H9 (cell line): ENCODE results near the gene BHLHA9. TPM values are rescaled to one million over a fixed set of nuclear protein-coding genes. Genes with fewer than 3 reads are reported as not detected.
"Not testable (repeated sequence)": the region's sequence is repeated elsewhere in the genome, so short reads cannot be mapped to it uniquely, and the experiment has no call there.

Experiments
- DNase-seq: peaks from one replicate; pipeline ENCODE4 v3.0.0-alpha.2; 2017
- H2AFZ ChIP-seq: one replicate; pipeline ENCODE4 v1.6.1; 2013; ENCODE audit warnings: mild to moderate bottlenecking, low read length, control low read depth, moderate library complexity
- H2AK5ac ChIP-seq: 2 replicates; pipeline ENCODE4 v1.6.1; 2013; ENCODE audit warnings: low read length, control low read depth, mixed read lengths; ENCODE audit not compliant: insufficient read length
- H2BK120ac ChIP-seq: one replicate; pipeline ENCODE4 v1.6.1; 2013; ENCODE audit warnings: low read depth, mild to moderate bottlenecking, low read length, control low read depth, inconsistent platforms; ENCODE audit not compliant: poor library complexity, severe bottlenecking
- H2BK12ac ChIP-seq: 2 replicates; pipeline ENCODE4 v1.6.1; 2013; ENCODE audit warnings: low read length, control low read depth, mixed read lengths, low read depth; ENCODE audit not compliant: insufficient read length
- H2BK15ac ChIP-seq: 2 replicates; pipeline ENCODE4 v1.6.1; 2013; ENCODE audit warnings: low read depth, low read length, control low read depth
- H2BK20ac ChIP-seq: one replicate; pipeline ENCODE4 v1.6.1; 2013; ENCODE audit warnings: low read depth, mild to moderate bottlenecking, low read length, control low read depth, inconsistent platforms; ENCODE audit not compliant: poor library complexity, severe bottlenecking
- H2BK5ac ChIP-seq: 2 replicates; pipeline ENCODE4 v1.6.1; 2013; ENCODE audit warnings: low read length, control low read depth, mixed read lengths; ENCODE audit not compliant: insufficient read length
- H3K14ac ChIP-seq: 2 replicates; pipeline ENCODE4 v1.6.1; 2013; ENCODE audit warnings: low read length, control low read depth; ENCODE audit not compliant: insufficient read depth
- H3K18ac ChIP-seq: 2 replicates; pipeline ENCODE4 v1.6.1; 2013; ENCODE audit warnings: low read depth, mild to moderate bottlenecking, mixed read lengths, low read length, control low read depth; ENCODE audit not compliant: insufficient read length
- H3K23ac ChIP-seq: 2 replicates; pipeline ENCODE4 v1.6.1; 2013; ENCODE audit warnings: low read length, control low read depth, mixed read lengths, low read depth; ENCODE audit not compliant: insufficient read length
- H3K23me2 ChIP-seq: 2 replicates; pipeline ENCODE4 v1.6.1; 2013; ENCODE audit warnings: low read depth, mild to moderate bottlenecking, mixed read lengths, low read length, control low read depth; ENCODE audit not compliant: insufficient read length, poor library complexity, severe bottlenecking
- H3K27ac ChIP-seq: 2 replicates; pipeline ENCODE4 v1.5.1; 2013; ENCODE audit warnings: low read length, control low read depth, mixed read lengths, low read depth; ENCODE audit not compliant: insufficient read length
- H3K27me3 ChIP-seq: 2 replicates; pipeline ENCODE4 v1.6.1; 2013; ENCODE audit warnings: low read length, control low read depth, inconsistent platforms; ENCODE audit not compliant: insufficient read depth
- H3K4ac ChIP-seq: 2 replicates; pipeline ENCODE4 v1.6.1; 2013; ENCODE audit warnings: low read depth, mild to moderate bottlenecking, control low read depth, inconsistent platforms, low read length, moderate library complexity
- H3K4me1 ChIP-seq: 2 replicates; pipeline ENCODE4 v1.6.1; 2013; ENCODE audit warnings: low read length, control low read depth, inconsistent platforms; ENCODE audit not compliant: insufficient read depth
- H3K4me2 ChIP-seq: 2 replicates; pipeline ENCODE4 v1.6.1; 2013; ENCODE audit warnings: low read length, control low read depth, mixed read lengths; ENCODE audit not compliant: insufficient read length, insufficient read depth
- H3K56ac ChIP-seq: 2 replicates; pipeline ENCODE4 v1.6.1; 2013; ENCODE audit warnings: low read depth, mild to moderate bottlenecking, mixed read lengths, low read length, control low read depth; ENCODE audit not compliant: insufficient read length
- H3K79me1 ChIP-seq: 2 replicates; pipeline ENCODE4 v1.6.1; 2013; ENCODE audit warnings: low read depth, mild to moderate bottlenecking, moderate library complexity, low read length, control low read depth, inconsistent platforms; ENCODE audit not compliant: insufficient read depth, poor library complexity, severe bottlenecking
- H3K79me2 ChIP-seq: 2 replicates; pipeline ENCODE4 v1.6.1; 2013; ENCODE audit warnings: low read length, control low read depth, inconsistent platforms; ENCODE audit not compliant: insufficient read depth
- H3K9ac ChIP-seq: 2 replicates; pipeline ENCODE4 v1.6.1; 2013; ENCODE audit warnings: low read length, control low read depth, mixed read lengths; ENCODE audit not compliant: insufficient read length; ENCODE audit errors: extremely low read depth
- H3K9me3 ChIP-seq: one replicate; pipeline ENCODE4 v1.6.1; 2013; ENCODE audit warnings: low read depth, low read length, inconsistent platforms; ENCODE audit not compliant: control insufficient read depth
- H3T11ph ChIP-seq: one replicate; pipeline ENCODE4 v1.6.1; 2013; ENCODE audit warnings: mild to moderate bottlenecking, low read length, control low read depth, inconsistent platforms
- H4K20me1 ChIP-seq: one replicate; pipeline ENCODE4 v1.6.1; 2013; ENCODE audit not compliant: control insufficient read depth, insufficient read length, insufficient read depth
- H4K5ac ChIP-seq: 2 replicates; pipeline ENCODE4 v1.6.1; 2013; ENCODE audit warnings: low read depth, mild to moderate bottlenecking, mixed read lengths, low read length, control low read depth; ENCODE audit not compliant: insufficient read length
- H4K8ac ChIP-seq: replicated peaks from 2 replicates; pipeline ENCODE4 v1.6.1; 2013; ENCODE audit warnings: low read length, control low read depth, mixed read lengths, low read depth; ENCODE audit not compliant: insufficient read length
- H4K91ac ChIP-seq: 2 replicates; pipeline ENCODE4 v1.6.1; 2013; ENCODE audit warnings: low read depth, mild to moderate bottlenecking, moderate library complexity, mixed read lengths, low read length, control low read depth; ENCODE audit not compliant: insufficient read length
- H3K27ac Mint-ChIP-seq, 3 experiments: 2 replicates in 2 of 3; 3 replicates in 1 of 3; pipeline ENCODE4 v1.8.0; 2020 to 2021; ENCODE audit warnings: mixed read lengths in 3 of 3, mild to moderate bottlenecking in 1 of 3, moderate library complexity in 1 of 3
- H3K27me3 Mint-ChIP-seq: 2 replicates; pipeline ENCODE4 v1.8.0; 2021; ENCODE audit warnings: low read depth, mild to moderate bottlenecking, moderate library complexity, mixed read lengths
- H3K36me3 Mint-ChIP-seq, 3 experiments: 2 replicates in 2 of 3; 3 replicates in 1 of 3; pipeline ENCODE4 v1.8.0; 2020 to 2021; ENCODE audit warnings: low read depth in 3 of 3, mixed read lengths in 3 of 3; ENCODE audit not compliant: insufficient read depth in 1 of 3
- H3K4me1 Mint-ChIP-seq, 2 experiments: 2 replicates each; pipeline ENCODE4 v1.8.0; 2020; ENCODE audit warnings: mixed read lengths in 2 of 2
- H3K4me3 Mint-ChIP-seq, 2 experiments: 2 replicates in 1 of 2; 3 replicates in 1 of 2; pipeline ENCODE4 v1.8.0; 2020 to 2021; ENCODE audit warnings: mild to moderate bottlenecking in 2 of 2, mixed read lengths in 2 of 2, moderate library complexity in 1 of 2
- H3K9me3 Mint-ChIP-seq, 2 experiments: 2 replicates in 1 of 2; 3 replicates in 1 of 2; pipeline ENCODE4 v1.8.0; 2020; ENCODE audit warnings: mild to moderate bottlenecking in 2 of 2, mixed read lengths in 2 of 2, moderate library complexity in 1 of 2
- WGBS: extraction: QIAGEN DNeasy Blood & Tissue Kit; methylation state at CpG from one replicate; pipeline ENCODE4 v1.1.7; 2013; ENCODE audit warnings: missing lambda C conversion rate, low lambda C conversion rate, mixed read lengths; ENCODE audit not compliant: insufficient read length; ENCODE audit errors: extremely low coverage; 5-methylcytosine and 5-hydroxymethylcytosine counted together
- total RNA-seq: library from RNA; stranded (reverse); gene quantifications from 2 replicates; pipeline ENCODE4 v1.2.1, GENCODE V29; 2021
- TF ChIP-seq, protein P1 (sequence below): fragments of 200-600 bp; sonication (generic); conservative IDR thresholded peaks from 3 replicates; pipeline ENCODE4 v1.8.0; 2021; ENCODE audit warnings: antibody characterized with exemption, mild to moderate bottlenecking

Gene BHLHA9
- total RNA-seq, 1 experiment from 2014 or later = not detected

DNA sequence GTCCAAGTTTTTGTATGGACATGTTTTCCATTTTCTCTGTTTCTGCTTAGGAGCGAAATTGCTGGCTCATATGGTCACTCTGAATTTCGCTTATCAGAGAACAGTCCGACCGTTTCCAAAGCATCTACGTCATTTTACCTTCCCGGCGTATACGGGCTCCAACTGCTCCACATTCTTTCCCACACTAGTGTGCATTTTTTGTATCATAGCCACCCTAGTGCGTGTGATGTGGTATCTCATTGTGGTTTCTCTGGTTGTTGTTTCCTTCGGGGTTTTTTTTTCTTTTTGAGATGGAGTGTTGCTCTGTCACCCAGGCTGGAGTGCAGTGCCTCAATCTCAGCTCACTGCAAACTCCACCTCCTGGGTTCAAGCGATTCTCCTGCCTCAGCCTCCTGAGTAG, 31.0 kb upstream of the BHLHA9 start:
- Histone ChIP-seq H3K23me2 (no peaks in the 10 kb centered on the region), H3K14ac (no peak overlapping the region), H2BK15ac (no peak overlapping the region), H4K5ac (no peak overlapping the region), H3K9me3 (no peaks in the 10 kb centered on the region), H3K23ac (no peak overlapping the region), H3K27me3 (no peaks in the 10 kb centered on the region), H3K4me2 (no peak overlapping the region), H4K91ac (no peak overlapping the region), H3K4me1 (no peaks in the 10 kb centered on the region), H2AFZ (no peak overlapping the region), H3T11ph (no peak overlapping the region), H2AK5ac (no peak overlapping the region), H2BK120ac (no peak overlapping the region), H4K20me1 (no peaks in the 10 kb centered on the region), H3K27ac (no peak overlapping the region), H3K56ac (no peak overlapping the region), H2BK20ac (no peak overlapping the region), H3K4ac (no peak overlapping the region), H3K79me2 (no peaks in the 10 kb centered on the region), H3K18ac (no peak overlapping the region), H2BK12ac (no peak overlapping the region), H3K9ac (no peak overlapping the region), H4K8ac (no peak overlapping the region), H2BK5ac (no peak overlapping the region), H3K79me1 (no peaks in the 10 kb centered on the region)
- Mint-ChIP-seq H3K9me3 (no peaks in the 10 kb centered on the region; a peak in 1 of 5 replicates), H3K27ac (no peak overlapping the region), H3K4me3 (no peak overlapping the region; a peak in 1 of 5 replicates), H3K4me1 (no peaks in the 10 kb centered on the region), H3K36me3 (no peaks in the 10 kb centered on the region), H3K27me3 (peaks cover 53% of the 10 kb centered on the region)
- TF ChIP-seq, protein P1, sequence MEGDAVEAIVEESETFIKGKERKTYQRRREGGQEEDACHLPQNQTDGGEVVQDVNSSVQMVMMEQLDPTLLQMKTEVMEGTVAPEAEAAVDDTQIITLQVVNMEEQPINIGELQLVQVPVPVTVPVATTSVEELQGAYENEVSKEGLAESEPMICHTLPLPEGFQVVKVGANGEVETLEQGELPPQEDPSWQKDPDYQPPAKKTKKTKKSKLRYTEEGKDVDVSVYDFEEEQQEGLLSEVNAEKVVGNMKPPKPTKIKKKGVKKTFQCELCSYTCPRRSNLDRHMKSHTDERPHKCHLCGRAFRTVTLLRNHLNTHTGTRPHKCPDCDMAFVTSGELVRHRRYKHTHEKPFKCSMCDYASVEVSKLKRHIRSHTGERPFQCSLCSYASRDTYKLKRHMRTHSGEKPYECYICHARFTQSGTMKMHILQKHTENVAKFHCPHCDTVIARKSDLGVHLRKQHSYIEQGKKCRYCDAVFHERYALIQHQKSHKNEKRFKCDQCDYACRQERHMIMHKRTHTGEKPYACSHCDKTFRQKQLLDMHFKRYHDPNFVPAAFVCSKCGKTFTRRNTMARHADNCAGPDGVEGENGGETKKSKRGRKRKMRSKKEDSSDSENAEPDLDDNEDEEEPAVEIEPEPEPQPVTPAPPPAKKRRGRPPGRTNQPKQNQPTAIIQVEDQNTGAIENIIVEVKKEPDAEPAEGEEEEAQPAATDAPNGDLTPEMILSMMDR = no peak
- DNase-seq = no peak
- no CpG with 5 or more reads among the region's 11 CpGs for WGBS

DNA sequence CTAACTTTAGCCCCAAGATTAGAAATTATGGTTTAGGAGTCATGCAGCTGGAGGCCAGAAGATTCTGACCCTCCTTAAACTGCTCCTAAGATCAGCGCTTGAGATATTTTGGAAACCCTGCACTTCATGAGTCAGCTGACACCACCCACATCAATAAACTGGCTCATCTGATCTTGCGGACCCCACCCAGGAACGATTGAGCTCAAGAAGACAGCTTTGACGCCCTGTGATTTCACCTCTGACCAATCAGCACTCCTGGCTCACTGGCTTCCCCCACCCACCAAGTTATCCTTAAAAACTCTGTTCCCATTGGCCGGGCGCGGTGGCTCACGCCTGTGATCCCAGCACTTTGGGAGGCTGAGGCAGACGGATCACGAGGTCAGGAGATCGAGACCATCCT, 29.8 kb upstream of the BHLHA9 start:
- H3K9me3 ChIP-seq, H3K9me3 Mint-ChIP-seq, H4K20me1 ChIP-seq, H3K18ac ChIP-seq, H4K91ac ChIP-seq, H2AK5ac ChIP-seq, H3K27ac Mint-ChIP-seq, H3K4me1 Mint-ChIP-seq, H3K14ac ChIP-seq, H3K4me2 ChIP-seq, DNase-seq, H3K36me3 Mint-ChIP-seq, H3K9ac ChIP-seq, H2AFZ ChIP-seq, H2BK15ac ChIP-seq, H3K4me1 ChIP-seq, H2BK5ac ChIP-seq, H3K56ac ChIP-seq, H4K8ac ChIP-seq, H3K79me1 ChIP-seq, H2BK20ac ChIP-seq, H3K4ac ChIP-seq, H3T11ph ChIP-seq, H3K79me2 ChIP-seq, H4K5ac ChIP-seq, H3K27me3 ChIP-seq, H2BK120ac ChIP-seq, H3K27ac ChIP-seq, H3K23ac ChIP-seq, H3K23me2 ChIP-seq, H2BK12ac ChIP-seq, H3K4me3 Mint-ChIP-seq: not testable (repeated sequence)
- peaks cover 45% of the 10 kb centered on the region for H3K27me3 Mint-ChIP-seq
- no CpG with 5 or more reads among the region's 11 CpGs for WGBS
